WTC11 (cell line): Measurements from ENCODE around the gene TNS3. TPM values are rescaled to one million over a fixed set of nuclear protein-coding genes. Genes with fewer than 3 reads are reported as not detected.

Source experiments
- ATAC-seq: fragments of 200-7000 bp; cut with Tn5 transposase; 2 replicates; pipeline ENCODE4 v1.10.0; 2021; ENCODE audit warnings: mild to moderate bottlenecking, moderate library complexity
- CTCF ChIA-PET: fragments of 300-600 bp; sonication (Branson Sonifier 250); formaldehyde crosslinking; loops from one replicate; lab custom pipeline; 2021; ENCODE audit warnings: antibody characterized with exemption; lab: Charles Lee
- POLR2A ChIA-PET: fragments of 350-600 bp; sonication (Branson Sonifier 250); formaldehyde crosslinking; loops from one replicate; lab custom pipeline; 2021; ENCODE audit warnings: antibody characterized with exemption; lab: Charles Lee
- DNase-seq: peaks from one replicate; pipeline ENCODE4 v3.0.0; 2021; ENCODE audit warnings: low spot score
- H3K27ac Mint-ChIP-seq: 2 replicates; pipeline ENCODE4 v1.8.0; 2021; ENCODE audit warnings: mixed read lengths
- H3K27me3 Mint-ChIP-seq: 2 replicates; pipeline ENCODE4 v1.8.0; 2021; ENCODE audit warnings: low read depth, mild to moderate bottlenecking, moderate library complexity, mixed read lengths
- H3K36me3 Mint-ChIP-seq: 2 replicates; pipeline ENCODE4 v1.8.0; 2021; ENCODE audit warnings: mixed read lengths
- H3K4me1 Mint-ChIP-seq: 2 replicates; pipeline ENCODE4 v1.8.0; 2022; ENCODE audit warnings: mixed read lengths
- H3K4me3 Mint-ChIP-seq: 2 replicates; pipeline ENCODE4 v1.8.0; 2021; ENCODE audit warnings: mild to moderate bottlenecking, moderate library complexity, mixed read lengths
- H3K9me3 Mint-ChIP-seq: 2 replicates; pipeline ENCODE4 v1.8.0; 2021; ENCODE audit warnings: mixed read lengths
- ARID4B ChIP-seq: sonication (generic); formaldehyde crosslinking; IDR thresholded peaks from 2 replicates; pipeline ENCODE4 v1.8.0; 2023; ENCODE audit warnings: missing genetic modification reagents, mild to moderate bottlenecking, borderline replicate concordance
- ATF1 ChIP-seq: sonication (generic); formaldehyde crosslinking; IDR thresholded peaks from 2 replicates; pipeline ENCODE4 v1.8.1; 2023; ENCODE audit warnings: mild to moderate bottlenecking, moderate library complexity, missing genetic modification reagents
- ATF2 ChIP-seq: sonication (generic); formaldehyde crosslinking; IDR thresholded peaks from 2 replicates; pipeline ENCODE4 v1.8.1; 2022; ENCODE audit warnings: low read depth, missing genetic modification reagents, borderline replicate concordance
- CTCF ChIP-seq: fragments of 200-600 bp; IDR thresholded peaks from 2 replicates; pipeline ENCODE4 v1.8.0; 2022; ENCODE audit warnings: antibody characterized with exemption
- ESRRA ChIP-seq: sonication (generic); formaldehyde crosslinking; IDR thresholded peaks from 2 replicates; pipeline ENCODE4 v1.8.1; 2022; ENCODE audit warnings: mild to moderate bottlenecking, missing genetic modification reagents, borderline replicate concordance
- FOXK1 ChIP-seq: sonication (generic); formaldehyde crosslinking; IDR thresholded peaks from 2 replicates; pipeline ENCODE4 v1.8.0; 2022; ENCODE audit warnings: mild to moderate bottlenecking, moderate library complexity, missing genetic modification reagents
- HMGA2 ChIP-seq: fragments of 250-450 bp; sonication (Bioruptor Pico); IDR thresholded peaks from 2 replicates; pipeline ENCODE4 v1.4.0; 2021; ENCODE audit warnings: mild to moderate bottlenecking, moderate library complexity
- NFE2L1 ChIP-seq: sonication (generic); formaldehyde crosslinking; IDR thresholded peaks from 2 replicates; pipeline ENCODE4 v1.8.1; 2023; ENCODE audit warnings: missing genetic modification reagents
- NR2C2 ChIP-seq: sonication (generic); formaldehyde crosslinking; IDR thresholded peaks from 2 replicates; pipeline ENCODE4 v1.8.0; 2022; ENCODE audit warnings: mild to moderate bottlenecking, missing genetic modification reagents
- RELA ChIP-seq: sonication (generic); formaldehyde crosslinking; IDR thresholded peaks from 2 replicates; pipeline ENCODE4 v1.8.1; 2022; ENCODE audit warnings: missing genetic modification reagents, mild to moderate bottlenecking, borderline replicate concordance
- STAT6 ChIP-seq: sonication (generic); formaldehyde crosslinking; conservative IDR thresholded peaks from 2 replicates; pipeline ENCODE4 v1.8.1; 2023; ENCODE audit warnings: mild to moderate bottlenecking, low read depth, missing genetic modification reagents, moderate library complexity
- USF1 ChIP-seq: sonication (generic); formaldehyde crosslinking; IDR thresholded peaks from 2 replicates; pipeline ENCODE4 v1.8.0; 2022; ENCODE audit warnings: mild to moderate bottlenecking, missing genetic modification reagents
- ZNF281 ChIP-seq: sonication (generic); formaldehyde crosslinking; IDR thresholded peaks from 2 replicates; pipeline ENCODE4 v1.8.0; 2023; ENCODE audit warnings: mild to moderate bottlenecking, missing genetic modification reagents
- ZNF423 ChIP-seq: fragments of 250-450 bp; sonication (Bioruptor Pico); IDR thresholded peaks from 2 replicates; pipeline ENCODE4 v2.1.2; 2022; ENCODE audit warnings: mild to moderate bottlenecking, moderate library complexity
- ZNF512 ChIP-seq: sonication (generic); formaldehyde crosslinking; IDR thresholded peaks from 2 replicates; pipeline ENCODE4 v1.8.1; 2022; ENCODE audit warnings: missing genetic modification reagents, borderline replicate concordance
- ZSCAN18 ChIP-seq: fragments of 250-450 bp; sonication (Bioruptor Pico); IDR thresholded peaks from 2 replicates; pipeline ENCODE4 v2.1.2; 2022; ENCODE audit warnings: mild to moderate bottlenecking, moderate library complexity
- total RNA-seq: library from RNA; stranded (reverse); gene quantifications from 3 replicates; pipeline ENCODE4 v1.2.3, GENCODE V29; 2021

Gene TNS3
- total RNA-seq, 1 experiment from 2014 or later = 37.7 TPM

- TF ChIP-seq ATF2 (no peak), RELA (no peak)
Observed at GRCh38 chr7:47349401-47349800, 232.5 kb downstream of the TNS3 start (continued).

GRCh38 chr7:47347816-47348385 is 234.0 kb downstream of the TNS3 start:
- Mint-ChIP-seq H3K27ac (no peak overlapping the region), H3K4me3 (no peak overlapping the region), H3K9me3 (no peaks in the 10 kb centered on the region), H3K36me3 (no peaks in the 10 kb centered on the region), H3K27me3 (no peaks in the 10 kb centered on the region), H3K4me1 (0 out of 2 replicates have a peak, but pooled peaks cover 2% of the 10 kb centered on the region)
- ATAC-seq (no peak), DNase-seq (no peak)
- ChIA-PET POLR2A (no interaction called here), CTCF (no interaction called here)
- TF ChIP-seq ZNF512 (CRISPR knock-in tag) (no peak), NFE2L1 (CRISPR knock-in tag) (no peak), ATF1 (no peak), ZNF281 (CRISPR knock-in tag) (no peak), ZSCAN18 (no peak), HMGA2 (no peak), ZNF423 (CRISPR knock-in tag) (no peak), ESRRA (no peak), ARID4B (no peak), CTCF (no peak), ATF2 (no peak), NR2C2 (no peak), STAT6 (CRISPR knock-in tag) (no peak), FOXK1 (no peak), USF1 (CRISPR knock-in tag) (no peak)
